CD4-positive, alpha-beta T cell (primary cell): Measurements from ENCODE around the gene PITPNB. TPM values are rescaled to one million over a fixed set of nuclear protein-coding genes. Genes with fewer than 3 reads are reported as not detected.

Experiments
- ATAC-seq: fragments of 200-7000 bp; cut with Tn5 transposase; one replicate; pipeline ENCODE4 v1.10.0; 2022; ENCODE audit warnings: mild to moderate bottlenecking; ENCODE audit not compliant: poor library complexity
- CTCF ChIA-PET: fragments of 350-600 bp; sonication (Branson Sonifier 250); formaldehyde crosslinking; loops from one replicate; lab custom pipeline; 2021; ENCODE audit warnings: antibody characterized with exemption, inconsistent platforms; lab: Charles Lee
- POLR2A ChIA-PET: fragments of 350-600 bp; sonication (Branson Sonifier 250); formaldehyde crosslinking; loops from one replicate; lab custom pipeline; 2021; ENCODE audit warnings: antibody characterized with exemption, inconsistent platforms; lab: Charles Lee
- DNase-seq, 14 experiments: peaks; one replicate each; pipeline ENCODE4 v3.0.0-alpha.2; 2013 to 2020; ENCODE audit warnings: mixed read lengths in 2 of 14
- H3K27ac ChIP-seq, 2 donors: one replicate each; pipeline versions ENCODE4 v1.5.1 to v1.7.0; 2013; ENCODE audit warnings: low read length in 2 of 2, low read depth in 1 of 2, mild to moderate bottlenecking in 1 of 2
- H3K27me3 ChIP-seq, 2 experiments: 1 replicate in 1 of 2; 2 replicates in 1 of 2; pipeline versions ENCODE4 v1.6.1 to v1.7.0; 2013; ENCODE audit warnings: low read length in 2 of 2, control low read depth in 1 of 2, mild to moderate bottlenecking in 1 of 2, moderate library complexity in 1 of 2; ENCODE audit not compliant: insufficient read depth in 2 of 2, control insufficient read depth in 1 of 2
- H3K36me3 ChIP-seq: one replicate; pipeline ENCODE4 v1.6.1; 2013; ENCODE audit warnings: low read length, control low read depth; ENCODE audit not compliant: insufficient read depth
- H3K4me1 ChIP-seq: one replicate; pipeline ENCODE4 v1.6.1; 2013; ENCODE audit warnings: low read length, control low read depth; ENCODE audit not compliant: insufficient read depth
- H3K4me3 ChIP-seq: one replicate; pipeline ENCODE4 v1.5.1; 2013; ENCODE audit warnings: mild to moderate bottlenecking, low read length, moderate library complexity
- H3K9me3 ChIP-seq, 2 experiments: 1 replicate in 1 of 2; 2 replicates in 1 of 2; pipeline versions ENCODE4 v1.6.1 to v1.7.0; 2013; ENCODE audit warnings: low read length in 2 of 2, mild to moderate bottlenecking in 2 of 2, control low read depth in 1 of 2, moderate library complexity in 1 of 2; ENCODE audit not compliant: control insufficient read depth in 1 of 2, insufficient read depth in 1 of 2
- H3K27ac Mint-ChIP-seq: one replicate; pipeline ENCODE4 v1.8.0; 2020; ENCODE audit warnings: mixed read lengths
- H3K27me3 Mint-ChIP-seq: one replicate; pipeline ENCODE4 v1.8.0; 2021; ENCODE audit warnings: mixed read lengths
- H3K36me3 Mint-ChIP-seq: one replicate; pipeline ENCODE4 v1.8.0; 2021; ENCODE audit warnings: low read depth, mixed read lengths
- H3K4me1 Mint-ChIP-seq: one replicate; pipeline ENCODE4 v1.8.0; 2021; ENCODE audit warnings: low read depth, mixed read lengths
- H3K4me3 Mint-ChIP-seq: one replicate; pipeline ENCODE4 v1.8.0; 2020; ENCODE audit warnings: mild to moderate bottlenecking, mixed read lengths
- H3K9me3 Mint-ChIP-seq: one replicate; pipeline ENCODE4 v1.8.0; 2020; ENCODE audit warnings: mixed read lengths
- CTCF ChIP-seq: fragments of 200-600 bp; IDR thresholded peaks from one replicate; pipeline ENCODE4 v1.8.0; 2022; ENCODE audit warnings: antibody characterized with exemption, mild to moderate bottlenecking
- intact Hi-C, 2 experiments: fragments of 100-400 bp; cut with DNase I in 1 of 2; cut with micrococcal nuclease in 1 of 2; formaldehyde crosslinking; loops; one replicate each; pipeline versions ENCODE4 v1.15.1 to v1.9.0; 2023 to 2025; cut with DNase I, micrococcal nuclease
- total RNA-seq, 174 experiments: library from RNA in 2 of 174; stranded (reverse) in 2 of 174; gene quantifications; one replicate each; pipeline ENCODE4 v1.2.3 and lab custom pipeline; 2021 to 2026

The PITPNB gene
- total RNA-seq, 2 experiments from 2014 or later: 37.6 to 38.7 TPM

- H3K36me3 ChIP-seq: peaks cover 41% of the 10 kb centered on the region
Observed at GRCh38 chr22:27873472-27873871, 45.6 kb downstream of the PITPNB start.

GRCh38 chr22:27872488-27872887 lies 46.6 kb downstream of the PITPNB start:
- H3K4me3 Mint-ChIP-seq: no peak overlapping the region
- intact Hi-C loops: no loop called here
- Histone ChIP-seq H3K4me3 (no peak overlapping the region), H3K36me3 (peaks cover 41% of the 10 kb centered on the region), H3K4me1 (peaks cover 9% of the 10 kb centered on the region), H3K27me3 (no peaks in the 10 kb centered on the region), H3K9me3 (no peaks in the 10 kb centered on the region), H3K27ac (no peak overlapping the region)
- H3K36me3 Mint-ChIP-seq: peaks cover 71% of the 10 kb centered on the region
- H3K27ac Mint-ChIP-seq: no peak overlapping the region
- POLR2A ChIA-PET: no interaction called here
- H3K27me3 Mint-ChIP-seq: no peaks in the 10 kb centered on the region
- DNase-seq (no peak), ATAC-seq (no peak)
- CTCF ChIA-PET: interaction anchor here (1.3 kb wide), 1 partner anchor 137 kb away, joined by 4 read pairs; no protein-coding TSS in a partner anchor
- TF ChIP-seq CTCF: no peak
- H3K9me3 Mint-ChIP-seq: no peaks in the 10 kb centered on the region
- peaks cover 50% of the 10 kb centered on the region for H3K4me1 Mint-ChIP-seq

More at GRCh38 chr22:27873472-27873871, 45.6 kb downstream of the PITPNB start:
- ATAC-seq (no peak), DNase-seq (no peak)
- H3K27ac ChIP-seq: no peak overlapping the region
- peaks cover 4% of the 10 kb centered on the region for H3K4me1 ChIP-seq
- Mint-ChIP-seq H3K4me3 (no peak overlapping the region), H3K27ac (no peak overlapping the region), H3K27me3 (no peaks in the 10 kb centered on the region), H3K9me3 (no peaks in the 10 kb centered on the region), H3K36me3 (peaks cover 63% of the 10 kb centered on the region), H3K4me1 (peaks cover 52% of the 10 kb centered on the region)
- H3K9me3 ChIP-seq: no peaks in the 10 kb centered on the region
- intact Hi-C loops: no loop called here
- H3K4me3 ChIP-seq: no peak overlapping the region
- ChIA-PET CTCF (interaction anchor here (1.0 to 1.3 kb wide), 3 partner anchors 10 to 136 kb away, joined by 3 to 4 read pairs (median 3); no protein-coding TSS in a partner anchor), POLR2A (no interaction called here)
- no peaks in the 10 kb centered on the region for H3K27me3 ChIP-seq
- no peak for TF ChIP-seq CTCF

- H3K4me1 ChIP-seq: peaks cover 6% of the 10 kb centered on the region
- ChIA-PET CTCF (interaction anchor here (0.8 kb wide), 1 partner anchor 8 kb away, joined by 3 read pairs; no protein-coding TSS in a partner anchor), POLR2A (no interaction called here)
- Mint-ChIP-seq H3K36me3 (peaks cover 81% of the 10 kb centered on the region), H3K27me3 (no peaks in the 10 kb centered on the region), H3K4me1 (peaks cover 51% of the 10 kb centered on the region), H3K4me3 (no peak overlapping the region), H3K9me3 (no peaks in the 10 kb centered on the region), H3K27ac (no peak overlapping the region)
- ATAC-seq (no peak), DNase-seq (no peak)
- H3K4me3 ChIP-seq: no peak overlapping the region
- no peak overlapping the region for H3K27ac ChIP-seq
- intact Hi-C loops: no loop called here
- no peaks in the 10 kb centered on the region for H3K27me3 ChIP-seq
- H3K9me3 ChIP-seq: no peaks in the 10 kb centered on the region
- TF ChIP-seq CTCF: no peak
- peaks cover 47% of the 10 kb centered on the region for H3K36me3 ChIP-seq
Observed at GRCh38 chr22:27871306-27872014, 47.6 kb downstream of the PITPNB start.
